Lower leg skin (tissue), 3 donors: Measurements from ENCODE around the gene NAPB.

Experiments
- POLR2A ChIP-seq, 2 donors: fragments of 450-650 bp; IDR thresholded peaks; one replicate each; pipeline ENCODE4 v1.6.1; 2016 to 2017; ENCODE audit warnings: antibody characterized with exemption in 2 of 2, mild to moderate bottlenecking in 1 of 2, moderate library complexity in 1 of 2
- TF ChIP-seq, protein P1 (sequence below), 3 donors: fragments of 450-650 bp; IDR thresholded peaks; one replicate each; pipeline ENCODE4 v1.5.1; 2016; ENCODE audit warnings: antibody characterized with exemption in 3 of 3, mild to moderate bottlenecking in 3 of 3, moderate library complexity in 2 of 3

GRCh38 chr20:23343590-23343989 lies 77.7 kb downstream of the NAPB start:
- TF ChIP-seq, protein P1, sequence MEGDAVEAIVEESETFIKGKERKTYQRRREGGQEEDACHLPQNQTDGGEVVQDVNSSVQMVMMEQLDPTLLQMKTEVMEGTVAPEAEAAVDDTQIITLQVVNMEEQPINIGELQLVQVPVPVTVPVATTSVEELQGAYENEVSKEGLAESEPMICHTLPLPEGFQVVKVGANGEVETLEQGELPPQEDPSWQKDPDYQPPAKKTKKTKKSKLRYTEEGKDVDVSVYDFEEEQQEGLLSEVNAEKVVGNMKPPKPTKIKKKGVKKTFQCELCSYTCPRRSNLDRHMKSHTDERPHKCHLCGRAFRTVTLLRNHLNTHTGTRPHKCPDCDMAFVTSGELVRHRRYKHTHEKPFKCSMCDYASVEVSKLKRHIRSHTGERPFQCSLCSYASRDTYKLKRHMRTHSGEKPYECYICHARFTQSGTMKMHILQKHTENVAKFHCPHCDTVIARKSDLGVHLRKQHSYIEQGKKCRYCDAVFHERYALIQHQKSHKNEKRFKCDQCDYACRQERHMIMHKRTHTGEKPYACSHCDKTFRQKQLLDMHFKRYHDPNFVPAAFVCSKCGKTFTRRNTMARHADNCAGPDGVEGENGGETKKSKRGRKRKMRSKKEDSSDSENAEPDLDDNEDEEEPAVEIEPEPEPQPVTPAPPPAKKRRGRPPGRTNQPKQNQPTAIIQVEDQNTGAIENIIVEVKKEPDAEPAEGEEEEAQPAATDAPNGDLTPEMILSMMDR (IDR thresholded peaks at IDR 0.05), result no peak
- no peak for TF ChIP-seq POLR2A (IDR thresholded peaks at IDR 0.05)
